ENCODE data around the gene PTPRE.
A peak's percentile ranks its signal among the peaks of the same experiment; 100 is the strongest.

Gene PTPRE

DNA sequence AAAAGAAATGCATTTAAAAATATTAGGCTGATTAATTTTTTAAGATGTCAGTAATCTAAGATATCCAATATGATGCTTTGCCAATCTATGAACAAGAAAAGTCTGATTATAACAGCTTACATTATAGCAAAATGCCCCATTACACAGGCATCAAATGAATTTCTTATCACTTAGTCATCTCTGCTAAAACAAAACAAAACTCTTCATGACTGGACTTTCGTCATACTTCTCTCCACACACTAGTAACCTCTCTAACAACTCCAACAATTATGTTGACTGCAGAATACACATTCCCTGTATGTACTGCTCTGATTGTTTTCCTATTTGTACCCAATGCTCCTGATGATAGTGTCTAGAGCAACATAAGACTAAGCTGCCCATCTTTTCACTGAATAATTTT, 223.1 kb downstream of the PTPRE start:
- H3K4me3 ChIP-seq (ENCODE audit: low read depth, low read length) = no peak overlapping the region
- peak; percentile 18 for DNase-seq (ENCODE audit: low read depth)
- TF ChIP-seq POLR2A (IDR thresholded peaks at IDR 0.05; ENCODE audit: extremely low read depth, insufficient read length) (no peak), MYC (IDR thresholded peaks at IDR 0.05; ENCODE audit: low read depth, low read length) (no peak)
- TF ChIP-seq, protein P1, sequence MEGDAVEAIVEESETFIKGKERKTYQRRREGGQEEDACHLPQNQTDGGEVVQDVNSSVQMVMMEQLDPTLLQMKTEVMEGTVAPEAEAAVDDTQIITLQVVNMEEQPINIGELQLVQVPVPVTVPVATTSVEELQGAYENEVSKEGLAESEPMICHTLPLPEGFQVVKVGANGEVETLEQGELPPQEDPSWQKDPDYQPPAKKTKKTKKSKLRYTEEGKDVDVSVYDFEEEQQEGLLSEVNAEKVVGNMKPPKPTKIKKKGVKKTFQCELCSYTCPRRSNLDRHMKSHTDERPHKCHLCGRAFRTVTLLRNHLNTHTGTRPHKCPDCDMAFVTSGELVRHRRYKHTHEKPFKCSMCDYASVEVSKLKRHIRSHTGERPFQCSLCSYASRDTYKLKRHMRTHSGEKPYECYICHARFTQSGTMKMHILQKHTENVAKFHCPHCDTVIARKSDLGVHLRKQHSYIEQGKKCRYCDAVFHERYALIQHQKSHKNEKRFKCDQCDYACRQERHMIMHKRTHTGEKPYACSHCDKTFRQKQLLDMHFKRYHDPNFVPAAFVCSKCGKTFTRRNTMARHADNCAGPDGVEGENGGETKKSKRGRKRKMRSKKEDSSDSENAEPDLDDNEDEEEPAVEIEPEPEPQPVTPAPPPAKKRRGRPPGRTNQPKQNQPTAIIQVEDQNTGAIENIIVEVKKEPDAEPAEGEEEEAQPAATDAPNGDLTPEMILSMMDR (IDR thresholded peaks at IDR 0.05; ENCODE audit: low read depth, low read length) = no peak
- TF ChIP-seq, protein P2, sequence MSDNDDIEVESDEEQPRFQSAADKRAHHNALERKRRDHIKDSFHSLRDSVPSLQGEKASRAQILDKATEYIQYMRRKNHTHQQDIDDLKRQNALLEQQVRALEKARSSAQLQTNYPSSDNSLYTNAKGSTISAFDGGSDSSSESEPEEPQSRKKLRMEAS (IDR thresholded peaks at IDR 0.05; ENCODE audit: low read depth, low read length) = no peak
